ENCODE results near the gene ARRB2. TPM values are rescaled to one million over a fixed set of nuclear protein-coding genes. Genes with fewer than 3 reads are reported as not detected.

ARRB2 gene
- total and polyA plus RNA-seq, 11 donors: 10.9 to 87.6 (median 23.0) TPM

DNA sequence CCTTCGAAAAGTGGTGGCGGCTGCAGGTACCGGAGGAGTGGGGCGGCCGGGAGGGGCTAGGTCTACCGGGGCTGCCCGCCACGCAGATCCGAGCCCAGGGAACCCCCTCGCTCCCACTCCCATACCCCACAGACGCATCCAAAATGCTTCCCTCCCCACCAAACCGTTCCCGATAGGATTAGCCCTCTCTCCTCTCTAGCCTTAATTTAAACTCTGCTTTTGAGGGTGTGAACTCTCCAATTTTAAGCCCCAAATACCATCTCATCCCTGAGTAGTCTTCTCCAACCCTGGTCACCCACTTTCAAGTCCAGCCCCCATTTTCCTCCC, 29.6 kb downstream of the ARRB2 start:
- 14 to 24% (median 21%) methylated on average over 6 to 13 of the region's 13 CpGs for WGBS, 4 donors
- Histone ChIP-seq H3K27ac (peak overlapping the region in 3 of 12 donors; percentile 54 to 77 (median 69)), H3K4me3 (peak overlapping the region; percentile 62 to 94 (median 84)), H3K36me3 (no peaks in the 10 kb centered on the region), H3K27me3 (peaks cover 0 to 36% (median 7%) of the 10 kb centered on the region in 9 donors), H3K9me3 (no peaks in the 10 kb centered on the region), H3K4me1 (peaks cover 0 to 33% (median 11%) of the 10 kb centered on the region in 12 donors)
- TF ChIP-seq POLR2A (IDR thresholded peaks at IDR 0.05): no peak
- TF ChIP-seq, protein P1, sequence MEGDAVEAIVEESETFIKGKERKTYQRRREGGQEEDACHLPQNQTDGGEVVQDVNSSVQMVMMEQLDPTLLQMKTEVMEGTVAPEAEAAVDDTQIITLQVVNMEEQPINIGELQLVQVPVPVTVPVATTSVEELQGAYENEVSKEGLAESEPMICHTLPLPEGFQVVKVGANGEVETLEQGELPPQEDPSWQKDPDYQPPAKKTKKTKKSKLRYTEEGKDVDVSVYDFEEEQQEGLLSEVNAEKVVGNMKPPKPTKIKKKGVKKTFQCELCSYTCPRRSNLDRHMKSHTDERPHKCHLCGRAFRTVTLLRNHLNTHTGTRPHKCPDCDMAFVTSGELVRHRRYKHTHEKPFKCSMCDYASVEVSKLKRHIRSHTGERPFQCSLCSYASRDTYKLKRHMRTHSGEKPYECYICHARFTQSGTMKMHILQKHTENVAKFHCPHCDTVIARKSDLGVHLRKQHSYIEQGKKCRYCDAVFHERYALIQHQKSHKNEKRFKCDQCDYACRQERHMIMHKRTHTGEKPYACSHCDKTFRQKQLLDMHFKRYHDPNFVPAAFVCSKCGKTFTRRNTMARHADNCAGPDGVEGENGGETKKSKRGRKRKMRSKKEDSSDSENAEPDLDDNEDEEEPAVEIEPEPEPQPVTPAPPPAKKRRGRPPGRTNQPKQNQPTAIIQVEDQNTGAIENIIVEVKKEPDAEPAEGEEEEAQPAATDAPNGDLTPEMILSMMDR (IDR thresholded peaks at IDR 0.05): no peak
- DNase-seq: no peak
- intact Hi-C loops (cut with DNase I): loop anchor here in 1 of 10 donors (5.0 kb wide), 1 partner anchor 42 kb away; no protein-coding TSS in a partner anchor
- ATAC-seq: no peak

DNA sequence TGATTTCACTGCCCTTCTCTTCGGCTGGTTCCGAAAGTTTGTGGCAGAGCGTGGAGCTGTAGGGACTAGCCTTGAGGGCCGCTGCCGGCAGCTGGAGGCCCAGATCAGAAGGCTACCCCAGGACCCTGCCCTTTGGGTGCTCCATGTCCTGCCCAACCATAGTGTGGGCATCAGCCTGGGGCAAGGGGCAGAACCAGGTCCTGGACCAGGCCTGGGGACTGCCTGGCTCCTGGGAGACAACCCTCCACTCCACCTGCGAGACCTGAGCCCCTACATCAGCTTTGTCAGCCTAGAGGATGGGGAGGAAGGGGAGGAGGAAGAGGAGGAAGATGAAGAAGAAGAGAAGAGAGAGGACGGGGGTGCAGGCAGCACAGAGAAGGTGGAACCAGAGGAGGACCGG, 30.2 kb downstream of the ARRB2 start:
- no peak overlapping the region for H3K27ac ChIP-seq
- intact Hi-C loops (cut with DNase I): loop anchor here in 1 of 10 donors (5.0 kb wide), 1 partner anchor 42 kb away; no protein-coding TSS in a partner anchor
- DNase-seq: no peak
- peaks cover 0 to 42% (median 12%) of the 10 kb centered on the region in 9 donors for H3K27me3 ChIP-seq
- peak overlapping the region in 1 of 12 donors; percentile 93 for H3K4me3 ChIP-seq
- H3K9me3 ChIP-seq: no peaks in the 10 kb centered on the region
- peaks cover 0 to 27% (median 11%) of the 10 kb centered on the region in 12 donors for H3K4me1 ChIP-seq
- WGBS, 4 donors: 92 to 97% (median 95%) methylated on average over 8 of the region's 8 CpGs
- no peak for ATAC-seq
- TF ChIP-seq, protein P1 (IDR thresholded peaks at IDR 0.05): no peak
- no peak for TF ChIP-seq POLR2A (IDR thresholded peaks at IDR 0.05)
- H3K36me3 ChIP-seq: no peaks in the 10 kb centered on the region

DNA sequence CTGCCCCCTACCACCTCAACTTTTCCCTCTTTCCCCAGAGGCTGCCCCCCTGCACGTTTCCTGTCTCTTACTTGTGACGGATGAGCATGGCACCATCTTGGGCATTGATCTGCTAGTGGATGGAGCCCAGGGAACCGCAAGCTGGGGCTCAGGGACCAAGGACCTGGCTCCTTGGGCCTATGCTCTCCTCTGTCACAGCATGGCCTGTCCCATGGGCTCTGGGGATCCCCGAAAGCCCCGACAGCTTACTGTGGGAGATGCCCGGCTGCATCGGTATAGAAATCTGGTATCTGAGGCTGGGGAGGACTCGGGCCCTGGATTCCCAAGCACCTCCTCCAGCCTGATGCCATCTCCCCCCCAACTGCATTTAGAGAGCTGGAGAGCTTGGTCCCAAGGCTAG, 31.1 kb downstream of the ARRB2 start:
- no peak for DNase-seq
- peaks cover 0 to 26% (median 11%) of the 10 kb centered on the region in 12 donors for H3K4me1 ChIP-seq
- H3K27ac ChIP-seq: no peak overlapping the region
- H3K36me3 ChIP-seq: no peaks in the 10 kb centered on the region
- no peak for TF ChIP-seq POLR2A (IDR thresholded peaks at IDR 0.05)
- TF ChIP-seq, protein P1 (IDR thresholded peaks at IDR 0.05): no peak
- ATAC-seq: no peak
- H3K9me3 ChIP-seq: no peaks in the 10 kb centered on the region
- no peak overlapping the region for H3K4me3 ChIP-seq
- 88 to 97% (median 96%) methylated on average over 7 to 8 of the region's 8 CpGs for WGBS, 4 donors
- intact Hi-C loops (cut with DNase I): loop anchor here in 1 of 10 donors (5.0 kb wide), 1 partner anchor 41 kb away; no protein-coding TSS in a partner anchor
- H3K27me3 ChIP-seq: peaks cover 0 to 43% (median 14%) of the 10 kb centered on the region in 9 donors

DNA sequence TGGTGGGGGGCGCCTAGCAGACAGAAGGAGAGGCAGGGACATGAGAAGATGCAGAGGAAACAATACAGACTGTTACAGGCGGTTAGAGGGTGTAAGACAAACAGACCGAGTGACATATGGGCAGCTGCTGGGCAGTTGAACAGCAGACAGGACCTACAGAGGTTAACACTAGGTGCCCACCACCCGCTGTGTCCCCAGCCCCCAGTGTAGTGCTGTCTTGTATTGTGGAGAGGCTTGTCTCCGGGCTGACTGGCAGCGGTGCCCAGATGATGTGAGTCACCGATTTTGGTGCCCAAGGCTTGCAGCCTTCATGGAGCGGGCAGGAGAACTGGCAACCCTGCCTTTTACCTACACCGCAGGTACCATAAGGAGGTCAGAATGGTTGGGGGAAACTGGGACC, 31.7 kb downstream of the ARRB2 start:
- intact Hi-C loops (cut with DNase I): loop anchor here in 1 of 10 donors (5.0 kb wide), 1 partner anchor 40 kb away; no protein-coding TSS in a partner anchor
- 91 to 94% (median 92%) methylated on average over 9 of the region's 9 CpGs for WGBS, 4 donors
- TF ChIP-seq, protein P1 (IDR thresholded peaks at IDR 0.05): no peak

More for the DNA sequence above, 31.7 kb downstream of the ARRB2 start:
- DNase-seq: no peak
- Histone ChIP-seq H3K9me3 (no peaks in the 10 kb centered on the region), H3K4me3 (no peak overlapping the region), H3K27me3 (peaks cover 0 to 43% (median 14%) of the 10 kb centered on the region in 9 donors), H3K4me1 (peaks cover 0 to 26% (median 11%) of the 10 kb centered on the region in 12 donors), H3K36me3 (no peaks in the 10 kb centered on the region), H3K27ac (no peak overlapping the region)
- ATAC-seq: no peak
